K562 (cell line): ENCODE data around the gene B3GALT4. TPM values are rescaled to one million over a fixed set of nuclear protein-coding genes. Genes with fewer than 3 reads are reported as not detected.

ENCODE experiments used
- ARID1B ChIP-seq: fragments of 450-650 bp; IDR thresholded peaks from 2 replicates; pipeline ENCODE4 v1.6.1; 2016; ENCODE audit warnings: antibody characterized with exemption, mild to moderate bottlenecking, inconsistent platforms
- ILK ChIP-seq: fragments of 450-650 bp; IDR thresholded peaks from 2 replicates; pipeline ENCODE4 v1.6.1; 2016; ENCODE audit warnings: missing genetic modification characterization, low read depth, mild to moderate bottlenecking, missing compliant biosample characterization, moderate library complexity, borderline replicate concordance
- MGA ChIP-seq: fragments of 450-650 bp; IDR thresholded peaks from 2 replicates; pipeline ENCODE4 v1.6.1; 2016; ENCODE audit warnings: mild to moderate bottlenecking, moderate library complexity
- RBM15 ChIP-seq: fragments of 200-400 bp; formaldehyde crosslinking; IDR thresholded peaks from 2 replicates; pipeline ENCODE4 v1.6.1; 2018; ENCODE audit warnings: mild to moderate bottlenecking, low read length, moderate library complexity; ENCODE audit not compliant: insufficient read depth
- SFPQ ChIP-seq: fragments of 200-400 bp; formaldehyde crosslinking; IDR thresholded peaks from 2 replicates; pipeline ENCODE4 v1.6.1; 2017; ENCODE audit warnings: mild to moderate bottlenecking, low read depth, low read length, moderate library complexity
- ZFP91 ChIP-seq: sonication (generic); formaldehyde crosslinking; IDR thresholded peaks from 2 replicates; pipeline ENCODE4 v1.8.0; 2022; ENCODE audit warnings: mild to moderate bottlenecking, missing genetic modification reagents
- ZNF740 ChIP-seq, 3 experiments: fragments of 200-800 bp in 1 of 3; sonication (Bioruptor generic) in 1 of 3; sonication (generic) in 1 of 3; formaldehyde crosslinking in 1 of 3; IDR thresholded peaks; 2 replicates each; pipeline versions ENCODE4 v1.6.1 to v1.8.0; 2016 to 2022; ENCODE audit warnings: mild to moderate bottlenecking in 2 of 3, missing compliant biosample characterization in 2 of 3, missing genetic modification characterization in 2 of 3, missing genetic modification reagents in 1 of 3
- polyA plus RNA-seq, 8 experiments: library from polyadenylated mRNA; depleted of rRNA in 4 of 8; stranded (reverse) in 5 of 8; unstranded in 3 of 8; fragments of >200 nt; fragmentation: Nextera tagmentation in 2 of 8; fragmentation: Illumina TruSeq in 1 of 8; extraction: Ambion mirVana in 2 of 8; extraction: Trizol in 1 of 8; gene quantifications; 2 replicates each; pipeline versions ENCODE4 v1.2.1 to v1.2.3, GENCODE V29; 2011 to 2014; ENCODE audit warnings: inconsistent platforms in 1 of 8, missing spikeins in 1 of 8
- total RNA-seq, 7 experiments: library from RNA; depleted of rRNA in 6 of 7; stranded (reverse); fragments of >200 nt in 6 of 7; fragmentation: Illumina TruSeq in 2 of 7; extraction: Trizol in 2 of 7; gene quantifications; 2 replicates each; pipeline versions ENCODE4 v1.2.1 to v1.2.3, GENCODE V29; 2011 to 2021; ENCODE audit warnings: low replicate concordance in 1 of 7

Gene B3GALT4
- total and polyA plus RNA-seq, 9 of the 15 experiments (the other 6 are each of a cell fraction or from before 2014, with no cell fraction given), result 0.11 to 1.3 (median 0.53) TPM; not detected in 1

GRCh38 chr6:33313709-33314514, 37.0 kb downstream of the B3GALT4 start, which contains the start of gene TAPBP (continued):
- TF ChIP-seq MGA (no peak), ILK (tag) (no peak), SFPQ (no peak), ZFP91 (no peak), ZNF740 (CRISPR knock-in tag; IDR thresholded peaks at IDR 0.05) (no peak), ZNF740 (tag; IDR thresholded peaks at IDR 0.05) (no peak), RBM15 (no peak), ARID1B (peak; percentile 11; the same call in 1 of the 2 replicates)
